Airway epithelial cell (primary cell): Measurements from ENCODE around the gene PRF1. TPM values are rescaled to one million over a fixed set of nuclear protein-coding genes. Genes with fewer than 3 reads are reported as not detected.

Experiments
- total RNA-seq: library from RNA; depleted of rRNA; stranded (reverse); fragments of >200 nt; gene quantifications from 2 replicates; pipeline ENCODE4 v1.2.3, GENCODE V29; 2015

PRF1 gene
- total RNA-seq = not detected in 2 replicates

GRCh38 chr10:70602665-70603448 lies at the start of gene PRF1:
TSS of gene PRF1 (minus strand) at chr10:70602741. CDS start at chr10:70600902, 1,839 bp downstream.

Other genes starting within 250 kb of the PRF1 start
- gene LRRC20, start 220.1 kb downstream of the PRF1 start, total RNA-seq = 21.9 and 25.7 TPM in 2 replicates
- 15.2 and 22.4 TPM in 2 replicates for gene EIF4EBP2, start 198.6 kb downstream of the PRF1 start, total RNA-seq
- 0.28 TPM in 1 of 2 replicates, not detected in the other for gene NODAL, start 161.1 kb downstream of the PRF1 start, total RNA-seq
- 0.60 and 0.71 TPM in 2 replicates for gene PALD1, start 124.0 kb downstream of the PRF1 start, total RNA-seq
- 0.35 TPM in 1 of 2 replicates, not detected in the other for gene ADAMTS14, start 69.8 kb upstream of the PRF1 start, total RNA-seq
- gene TBATA, start 182.6 kb upstream of the PRF1 start, total RNA-seq = not detected in 2 replicates
- 28.8 and 31.9 TPM in 2 replicates for gene SGPL1, start 213.2 kb upstream of the PRF1 start, total RNA-seq